Astrocyte (in vitro differentiated cells and primary cell): Measurements from ENCODE around the gene ZNF385D. TPM values are rescaled to one million over a fixed set of nuclear protein-coding genes. Genes with fewer than 3 reads are reported as not detected.

Source experiments
- DNase-seq: peaks from one replicate; pipeline ENCODE4 v3.0.0-alpha.2; 2010; ENCODE audit warnings: low read depth
- FAIRE-seq: peaks from 2 replicates; lab custom pipeline; 2011; peaks lifted over from hg19 to GRCh38; lab: Jason Lieb, UNC
- H2AFZ ChIP-seq: 2 replicates; pipeline ENCODE4 v1.6.0; 2012; ENCODE audit warnings: low read depth, low read length, inconsistent platforms
- H3K27ac ChIP-seq: 2 replicates; pipeline ENCODE4 v1.5.1; 2011; ENCODE audit warnings: low read depth, low read length, inconsistent platforms
- H3K27me3 ChIP-seq: 2 replicates; pipeline ENCODE4 v1.6.0; 2011; ENCODE audit warnings: low read length, inconsistent platforms; ENCODE audit not compliant: insufficient read depth
- H3K36me3 ChIP-seq: 2 replicates; pipeline ENCODE4 v1.5.1; 2011; ENCODE audit warnings: low read length, inconsistent platforms; ENCODE audit not compliant: insufficient read depth
- H3K4me1 ChIP-seq: 2 replicates; pipeline ENCODE4 v1.5.1; 2011; ENCODE audit warnings: low read length, inconsistent platforms; ENCODE audit not compliant: insufficient read depth
- H3K4me2 ChIP-seq: 2 replicates; pipeline ENCODE4 v1.6.0; 2012; ENCODE audit warnings: low read length, inconsistent platforms
- H3K4me3 ChIP-seq: 2 replicates; pipeline ENCODE4 v1.5.1; 2011; ENCODE audit warnings: low read depth, mild to moderate bottlenecking, low read length, inconsistent platforms; ENCODE audit not compliant: insufficient read depth
- H3K79me2 ChIP-seq: 2 replicates; pipeline ENCODE4 v1.6.0; 2012; ENCODE audit warnings: mild to moderate bottlenecking, low read length, inconsistent platforms; ENCODE audit not compliant: insufficient read depth
- H3K9ac ChIP-seq: 2 replicates; pipeline ENCODE4 v1.6.0; 2012; ENCODE audit warnings: mild to moderate bottlenecking, low read length, inconsistent platforms
- H3K9me3 ChIP-seq: 2 replicates; pipeline ENCODE4 v1.5.1; 2012; ENCODE audit warnings: low read depth, mild to moderate bottlenecking, low read length, inconsistent platforms; ENCODE audit not compliant: insufficient read depth
- H4K20me1 ChIP-seq: 2 replicates; pipeline ENCODE4 v1.6.0; 2012; ENCODE audit warnings: low read length, inconsistent platforms; ENCODE audit not compliant: insufficient read depth
- H3K27ac Mint-ChIP-seq: one replicate; pipeline ENCODE4 v1.8.0; 2021; ENCODE audit warnings: mild to moderate bottlenecking, mixed read lengths; ENCODE audit not compliant: unreplicated experiment
- H3K27me3 Mint-ChIP-seq: one replicate; pipeline ENCODE4 v1.8.0; 2021; ENCODE audit warnings: low read depth, mixed read lengths; ENCODE audit not compliant: unreplicated experiment
- H3K36me3 Mint-ChIP-seq: one replicate; pipeline ENCODE4 v1.8.0; 2021; ENCODE audit warnings: low read depth, mixed read lengths; ENCODE audit not compliant: unreplicated experiment
- H3K4me1 Mint-ChIP-seq: one replicate; pipeline ENCODE4 v1.8.0; 2021; ENCODE audit warnings: low read depth, mixed read lengths; ENCODE audit not compliant: unreplicated experiment
- H3K4me3 Mint-ChIP-seq: one replicate; pipeline ENCODE4 v1.8.0; 2021; ENCODE audit warnings: mild to moderate bottlenecking, moderate library complexity, mixed read lengths; ENCODE audit not compliant: unreplicated experiment
- H3K9me3 Mint-ChIP-seq: one replicate; pipeline ENCODE4 v1.8.0; 2021; ENCODE audit warnings: mild to moderate bottlenecking, mixed read lengths; ENCODE audit not compliant: unreplicated experiment
- CTCF ChIP-seq: IDR thresholded peaks from 2 replicates; pipeline ENCODE4 v1.5.1; 2011; ENCODE audit warnings: low read depth, mild to moderate bottlenecking, inconsistent platforms, low read length, moderate library complexity; ENCODE audit not compliant: insufficient read depth
- EZH2 ChIP-seq: IDR thresholded peaks from 2 replicates; pipeline ENCODE4 v1.6.1; 2012; ENCODE audit warnings: mild to moderate bottlenecking, low read length, inconsistent platforms; ENCODE audit not compliant: insufficient read depth
- total RNA-seq: library from RNA; stranded (reverse); gene quantifications from 2 replicates; pipeline ENCODE4 v1.2.1, GENCODE V29; 2021

ZNF385D gene
- total RNA-seq, 1 donor from 2014 or later, result 7.8 TPM

GRCh38 chr3:21738935-21739702, 11.9 kb downstream of the ZNF385D start:
- Histone ChIP-seq H3K27ac (no peak overlapping the region), H3K9me3 (no peaks in the 10 kb centered on the region), H3K9ac (no peak overlapping the region), H4K20me1 (no peaks in the 10 kb centered on the region), H3K4me3 (no peak overlapping the region), H3K4me1 (no peaks in the 10 kb centered on the region), H2AFZ (no peak overlapping the region), H3K4me2 (no peak overlapping the region), H3K36me3 (no peaks in the 10 kb centered on the region), H3K79me2 (peaks cover 6% of the 10 kb centered on the region), H3K27me3 (no peaks in the 10 kb centered on the region)
- Mint-ChIP-seq H3K27ac (no peak overlapping the region), H3K36me3 (peaks cover 5% of the 10 kb centered on the region), H3K4me1 (peaks cover 15% of the 10 kb centered on the region), H3K9me3 (no peaks in the 10 kb centered on the region), H3K4me3 (no peak overlapping the region), H3K27me3 (no peaks in the 10 kb centered on the region)
- DNase-seq (no peak), FAIRE-seq (no peak)
- TF ChIP-seq CTCF (no peak), EZH2 (no peak)

- Histone ChIP-seq H3K4me2 (no peak overlapping the region), H3K4me1 (no peaks in the 10 kb centered on the region), H3K27ac (no peak overlapping the region), H3K79me2 (peaks cover 3% of the 10 kb centered on the region), H3K36me3 (no peaks in the 10 kb centered on the region), H3K9me3 (no peaks in the 10 kb centered on the region), H2AFZ (no peak overlapping the region), H3K27me3 (no peaks in the 10 kb centered on the region), H4K20me1 (no peaks in the 10 kb centered on the region), H3K9ac (no peak overlapping the region), H3K4me3 (no peak overlapping the region)
- no peaks in the 10 kb centered on the region for H3K27me3 Mint-ChIP-seq
- H3K27ac Mint-ChIP-seq, result no peak overlapping the region
- H3K4me1 Mint-ChIP-seq, result peaks cover 14% of the 10 kb centered on the region
- no peak overlapping the region for H3K4me3 Mint-ChIP-seq
- no peaks in the 10 kb centered on the region for H3K9me3 Mint-ChIP-seq
- FAIRE-seq (no peak), DNase-seq (no peak)
- peaks cover 5% of the 10 kb centered on the region for H3K36me3 Mint-ChIP-seq
- TF ChIP-seq CTCF (no peak), EZH2 (no peak)
These were observed 12.7 kb downstream of the ZNF385D start for GRCh38 chr3:21738283-21738682.

GRCh38 chr3:21734746-21735145, 16.3 kb downstream of the ZNF385D start:
- TF ChIP-seq EZH2, result no peak
- no peak for TF ChIP-seq CTCF
- Histone ChIP-seq H3K4me1 (peaks cover 5% of the 10 kb centered on the region), H4K20me1 (no peaks in the 10 kb centered on the region), H3K9me3 (no peaks in the 10 kb centered on the region), H2AFZ (no peak overlapping the region), H3K4me3 (no peak overlapping the region), H3K79me2 (no peaks in the 10 kb centered on the region), H3K4me2 (no peak overlapping the region), H3K27me3 (no peaks in the 10 kb centered on the region), H3K27ac (no peak overlapping the region), H3K36me3 (no peaks in the 10 kb centered on the region), H3K9ac (no peak overlapping the region)
- no peaks in the 10 kb centered on the region for H3K27me3 Mint-ChIP-seq
- H3K4me3 Mint-ChIP-seq, result no peak overlapping the region
- H3K27ac Mint-ChIP-seq, result no peak overlapping the region
- H3K4me1 Mint-ChIP-seq, result peaks cover 20% of the 10 kb centered on the region
- H3K9me3 Mint-ChIP-seq, result no peaks in the 10 kb centered on the region
- peaks cover 3% of the 10 kb centered on the region for H3K36me3 Mint-ChIP-seq
- FAIRE-seq, result no peak
- DNase-seq, result no peak
